Endothelial cell of umbilical vein (primary cell): ENCODE results near the gene SEMA5A.

Source experiments
- EZH2 ChIP-seq: IDR thresholded peaks from 2 replicates; pipeline ENCODE4 v1.6.1; 2012; ENCODE audit warnings: borderline replicate concordance, low read depth, mild to moderate bottlenecking, moderate library complexity, low read length, inconsistent platforms; ENCODE audit not compliant: severe bottlenecking
- FOS ChIP-seq: IDR thresholded peaks from 2 replicates; pipeline ENCODE4 v1.6.1; 2011; ENCODE audit warnings: mild to moderate bottlenecking, low read length, moderate library complexity, borderline replicate concordance; ENCODE audit not compliant: insufficient read depth
- GATA2 ChIP-seq: IDR thresholded peaks from 2 replicates; pipeline ENCODE4 v1.7.0; 2011; ENCODE audit warnings: low read depth, mild to moderate bottlenecking, moderate library complexity, mixed read lengths, low read length; ENCODE audit not compliant: insufficient read length, insufficient read depth
- JUN ChIP-seq: IDR thresholded peaks from 2 replicates; pipeline ENCODE4 v1.6.1; 2011; ENCODE audit warnings: borderline replicate concordance, low read depth; ENCODE audit not compliant: insufficient read length, insufficient read depth
- MAX ChIP-seq: IDR thresholded peaks from 2 replicates; pipeline ENCODE4 v1.6.1; 2011; ENCODE audit not compliant: insufficient read depth, insufficient read length
- MYC ChIP-seq: IDR thresholded peaks from one replicate; pipeline ENCODE4 v1.6.1; 2011; ENCODE audit warnings: mild to moderate bottlenecking, low read depth, low read length
- POLR2A ChIP-seq: IDR thresholded peaks from 2 replicates; pipeline ENCODE4 v1.6.1; 2012; ENCODE audit warnings: low read depth, mild to moderate bottlenecking, control low read depth, low read length
- POLR2AphosphoS5 ChIP-seq: IDR thresholded peaks from 2 replicates; pipeline ENCODE4 v1.6.1; 2012; ENCODE audit warnings: low read depth, mild to moderate bottlenecking, control low read depth, low read length, moderate library complexity; ENCODE audit not compliant: insufficient read depth
- TF ChIP-seq, protein P1 (sequence below), 2 donors: IDR thresholded peaks; 1 replicate in 1 of 2; 2 replicates in 1 of 2; pipeline ENCODE4 v1.5.1; 2011; ENCODE audit warnings: low read length in 2 of 2, mild to moderate bottlenecking in 2 of 2, moderate library complexity in 2 of 2, control low read depth in 1 of 2, inconsistent platforms in 1 of 2, low read depth in 1 of 2; ENCODE audit not compliant: insufficient read depth in 1 of 2; ENCODE audit errors: extremely low read depth in 1 of 2

DNA sequence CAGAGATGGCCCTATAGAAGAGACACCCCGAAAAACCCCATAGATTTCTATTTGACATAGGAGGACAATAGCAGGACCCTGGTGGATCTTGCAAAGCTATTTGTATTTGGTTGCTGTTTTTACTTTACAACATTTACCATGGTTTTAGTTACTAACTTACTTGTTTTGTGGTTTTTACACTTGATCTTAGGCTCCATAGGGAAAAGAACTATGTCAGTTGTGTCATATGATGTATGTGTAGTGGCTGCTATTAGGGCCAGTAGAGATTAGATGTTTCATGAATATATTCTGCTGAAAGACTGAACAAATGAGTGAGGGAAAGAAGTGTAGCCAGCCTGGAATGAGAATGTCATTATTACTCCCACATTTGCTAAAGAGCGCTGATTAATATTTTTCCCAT is 388.1 kb downstream of the SEMA5A start:
- TF ChIP-seq, protein P1, sequence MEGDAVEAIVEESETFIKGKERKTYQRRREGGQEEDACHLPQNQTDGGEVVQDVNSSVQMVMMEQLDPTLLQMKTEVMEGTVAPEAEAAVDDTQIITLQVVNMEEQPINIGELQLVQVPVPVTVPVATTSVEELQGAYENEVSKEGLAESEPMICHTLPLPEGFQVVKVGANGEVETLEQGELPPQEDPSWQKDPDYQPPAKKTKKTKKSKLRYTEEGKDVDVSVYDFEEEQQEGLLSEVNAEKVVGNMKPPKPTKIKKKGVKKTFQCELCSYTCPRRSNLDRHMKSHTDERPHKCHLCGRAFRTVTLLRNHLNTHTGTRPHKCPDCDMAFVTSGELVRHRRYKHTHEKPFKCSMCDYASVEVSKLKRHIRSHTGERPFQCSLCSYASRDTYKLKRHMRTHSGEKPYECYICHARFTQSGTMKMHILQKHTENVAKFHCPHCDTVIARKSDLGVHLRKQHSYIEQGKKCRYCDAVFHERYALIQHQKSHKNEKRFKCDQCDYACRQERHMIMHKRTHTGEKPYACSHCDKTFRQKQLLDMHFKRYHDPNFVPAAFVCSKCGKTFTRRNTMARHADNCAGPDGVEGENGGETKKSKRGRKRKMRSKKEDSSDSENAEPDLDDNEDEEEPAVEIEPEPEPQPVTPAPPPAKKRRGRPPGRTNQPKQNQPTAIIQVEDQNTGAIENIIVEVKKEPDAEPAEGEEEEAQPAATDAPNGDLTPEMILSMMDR (IDR thresholded peaks at IDR 0.05; ENCODE audit: extremely low read depth in 1 of 2, insufficient read depth in 1 of 2, low read depth in 1 of 2, low read length in 2 of 2): no peak
- TF ChIP-seq POLR2A: no peak
- TF ChIP-seq POLR2AphosphoS5: no peak
- no peak for TF ChIP-seq EZH2
- TF ChIP-seq MAX: no peak
- no peak for TF ChIP-seq MYC
- no peak for TF ChIP-seq JUN
- TF ChIP-seq FOS: no peak
- no peak for TF ChIP-seq GATA2
